ENCODE results near the gene IL5. TPM values are rescaled to one million over a fixed set of nuclear protein-coding genes. Genes with fewer than 3 reads are reported as not detected.

The IL5 gene
- total RNA-seq, 1 donor from 2014 or later, result not detected

- no peak for DNase-seq (ENCODE audit: low spot score)
Observed at GRCh38 chr5:132498686-132499271, 44.5 kb downstream of the IL5 start.

- DNase-seq (ENCODE audit: low spot score), result peak; percentile 46
Observed at GRCh38 chr5:132498152-132498551, 45.2 kb downstream of the IL5 start.

GRCh38 chr5:132497488-132497997, 45.8 kb downstream of the IL5 start:
- peak; percentile 76 for DNase-seq (ENCODE audit: low spot score)

- peak; percentile 95 for DNase-seq (ENCODE audit: low spot score)
Observed at GRCh38 chr5:132496631-132497487, 46.5 kb downstream of the IL5 start.

- DNase-seq (ENCODE audit: low spot score), result peak; percentile 96
Observed at GRCh38 chr5:132496191-132496630, 47.1 kb downstream of the IL5 start.

GRCh38 chr5:132495667-132496190, 47.6 kb downstream of the IL5 start:
- DNase-seq (ENCODE audit: low spot score), result peak; percentile 86

GRCh38 chr5:132493821-132494220, 49.5 kb downstream of the IL5 start:
- no peak for DNase-seq (ENCODE audit: low spot score)

GRCh38 chr5:132493241-132493640, 50.1 kb downstream of the IL5 start:
- DNase-seq (ENCODE audit: low spot score), result peak; percentile 39

- no peak for DNase-seq (ENCODE audit: low spot score)
Observed at GRCh38 chr5:132492386-132493125, 50.8 kb downstream of the IL5 start.

Other genes with a start within 250 kb of the IL5 start
- 3.1 TPM for gene SLC22A4, start 249.1 kb downstream of the IL5 start, total RNA-seq
- gene SLC22A5, start 173.8 kb downstream of the IL5 start, total RNA-seq, result 23.2 TPM
- gene IRF1, start 52.7 kb downstream of the IL5 start, total RNA-seq, result 40.8 TPM
- 49.5 TPM for gene RAD50, start 13.5 kb upstream of the IL5 start, total RNA-seq
- not detected for gene IL13, start 114.7 kb upstream of the IL5 start, total RNA-seq
- not detected for gene IL4, start 130.5 kb upstream of the IL5 start, total RNA-seq
- 19.9 TPM for gene KIF3A, start 194.0 kb upstream of the IL5 start, total RNA-seq
- gene CCNI2, start 203.9 kb upstream of the IL5 start, total RNA-seq, result 5.8 TPM
- 170 TPM for gene SEPTIN8, start 233.7 kb upstream of the IL5 start, total RNA-seq

Measured in ureter (tissue), 1 donor.